ENCODE results near the gene CSTA. TPM values are rescaled to one million over a fixed set of nuclear protein-coding genes. Genes with fewer than 3 reads are reported as not detected.

Gene CSTA
- total and polyA plus RNA-seq, 2 experiments from 2014 or later, result 0.28 TPM; not detected in 1

GRCh38 chr3:122349171-122349570 lies 24.1 kb downstream of the CSTA start:
- H4K20me1 ChIP-seq (ENCODE audit: insufficient read depth, poor library complexity, severe bottlenecking), result no peaks in the 10 kb centered on the region
- H3K27ac ChIP-seq, result no peak overlapping the region
- H2AFZ ChIP-seq, result no peak overlapping the region
- H3K4me1 ChIP-seq (ENCODE audit: insufficient read depth), result no peaks in the 10 kb centered on the region
- no peaks in the 10 kb centered on the region for H3K79me2 ChIP-seq
- no peak for DNase-seq (ENCODE audit: low spot score)
- WGBS (ENCODE audit: low lambda C conversion rate, missing lambda C conversion rate), result 86% methylated on average over 1 of the region's 1 CpG
- no peak overlapping the region for H3K4me3 ChIP-seq
- H3K4me2 ChIP-seq, result no peak overlapping the region
- TF ChIP-seq EZH2 (IDR thresholded peaks at IDR 0.05; ENCODE audit: borderline replicate concordance) (no peak), EZH2phosphoT487 (IDR thresholded peaks at IDR 0.05; ENCODE audit: low read depth, severe bottlenecking, unreplicated experiment) (no peak)
- TF ChIP-seq, protein P1, sequence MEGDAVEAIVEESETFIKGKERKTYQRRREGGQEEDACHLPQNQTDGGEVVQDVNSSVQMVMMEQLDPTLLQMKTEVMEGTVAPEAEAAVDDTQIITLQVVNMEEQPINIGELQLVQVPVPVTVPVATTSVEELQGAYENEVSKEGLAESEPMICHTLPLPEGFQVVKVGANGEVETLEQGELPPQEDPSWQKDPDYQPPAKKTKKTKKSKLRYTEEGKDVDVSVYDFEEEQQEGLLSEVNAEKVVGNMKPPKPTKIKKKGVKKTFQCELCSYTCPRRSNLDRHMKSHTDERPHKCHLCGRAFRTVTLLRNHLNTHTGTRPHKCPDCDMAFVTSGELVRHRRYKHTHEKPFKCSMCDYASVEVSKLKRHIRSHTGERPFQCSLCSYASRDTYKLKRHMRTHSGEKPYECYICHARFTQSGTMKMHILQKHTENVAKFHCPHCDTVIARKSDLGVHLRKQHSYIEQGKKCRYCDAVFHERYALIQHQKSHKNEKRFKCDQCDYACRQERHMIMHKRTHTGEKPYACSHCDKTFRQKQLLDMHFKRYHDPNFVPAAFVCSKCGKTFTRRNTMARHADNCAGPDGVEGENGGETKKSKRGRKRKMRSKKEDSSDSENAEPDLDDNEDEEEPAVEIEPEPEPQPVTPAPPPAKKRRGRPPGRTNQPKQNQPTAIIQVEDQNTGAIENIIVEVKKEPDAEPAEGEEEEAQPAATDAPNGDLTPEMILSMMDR (IDR thresholded peaks at IDR 0.05; ENCODE audit: poor library complexity), result no peak
- no peaks in the 10 kb centered on the region for H3K27me3 ChIP-seq
- H3K36me3 ChIP-seq (replicated peaks; ENCODE audit: insufficient read depth, low read depth), result no peaks in the 10 kb centered on the region
- no peaks in the 10 kb centered on the region for H3K9me3 ChIP-seq (ENCODE audit: low read depth)
- H3K9me2 ChIP-seq (replicated peaks; ENCODE audit: insufficient read depth), result no peaks in the 10 kb centered on the region

DNA sequence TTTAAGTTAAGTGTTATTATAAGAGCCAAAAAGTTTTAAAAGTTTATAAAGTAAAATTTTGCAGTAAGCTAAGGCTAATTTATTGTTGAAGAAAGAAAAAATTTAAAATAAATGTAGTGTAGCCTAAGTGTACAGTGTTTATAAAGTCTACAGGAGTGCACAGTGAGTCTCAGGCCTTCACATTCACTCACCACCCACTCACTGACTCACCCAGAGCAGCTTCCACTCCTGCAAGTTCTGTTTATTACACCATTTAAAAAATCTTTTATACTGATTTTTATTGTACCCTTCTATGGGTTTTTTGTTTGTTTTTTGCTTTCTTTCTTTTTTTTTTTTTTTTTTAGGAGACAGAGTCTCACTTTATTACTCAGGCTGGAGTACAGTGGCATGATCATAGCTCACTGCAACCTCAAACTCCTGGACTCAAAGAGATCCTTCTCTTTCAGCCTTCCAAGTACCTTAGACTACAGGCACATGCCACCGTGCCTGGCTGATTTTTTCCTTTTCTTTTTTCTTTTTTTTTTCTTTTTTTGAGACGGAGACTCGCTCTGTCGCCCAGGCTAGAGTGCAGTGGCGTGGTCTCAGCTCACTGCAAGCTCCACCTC lies 25.9 kb downstream of the CSTA start:
- Histone ChIP-seq H2AFZ (no peak overlapping the region), H3K36me3 (replicated peaks; ENCODE audit: insufficient read depth, low read depth) (no peaks in the 10 kb centered on the region), H3K79me2 (no peaks in the 10 kb centered on the region), H3K27ac (no peak overlapping the region), H3K4me3 (no peak overlapping the region), H3K4me1 (ENCODE audit: insufficient read depth) (no peaks in the 10 kb centered on the region), H3K4me2 (no peak overlapping the region), H3K9me3 (ENCODE audit: low read depth) (no peaks in the 10 kb centered on the region), H4K20me1 (ENCODE audit: insufficient read depth, poor library complexity, severe bottlenecking) (no peaks in the 10 kb centered on the region), H3K9me2 (replicated peaks; ENCODE audit: insufficient read depth) (no peaks in the 10 kb centered on the region), H3K27me3 (no peaks in the 10 kb centered on the region)
- no peak for DNase-seq (ENCODE audit: low spot score)
- TF ChIP-seq EZH2phosphoT487 (IDR thresholded peaks at IDR 0.05; ENCODE audit: low read depth, severe bottlenecking, unreplicated experiment) (no peak), EZH2 (IDR thresholded peaks at IDR 0.05; ENCODE audit: borderline replicate concordance) (no peak)
- TF ChIP-seq, protein P1 (IDR thresholded peaks at IDR 0.05; ENCODE audit: poor library complexity), result no peak
- 95% methylated on average over 5 of the region's 5 CpGs for WGBS (ENCODE audit: low lambda C conversion rate, missing lambda C conversion rate)

DNA sequence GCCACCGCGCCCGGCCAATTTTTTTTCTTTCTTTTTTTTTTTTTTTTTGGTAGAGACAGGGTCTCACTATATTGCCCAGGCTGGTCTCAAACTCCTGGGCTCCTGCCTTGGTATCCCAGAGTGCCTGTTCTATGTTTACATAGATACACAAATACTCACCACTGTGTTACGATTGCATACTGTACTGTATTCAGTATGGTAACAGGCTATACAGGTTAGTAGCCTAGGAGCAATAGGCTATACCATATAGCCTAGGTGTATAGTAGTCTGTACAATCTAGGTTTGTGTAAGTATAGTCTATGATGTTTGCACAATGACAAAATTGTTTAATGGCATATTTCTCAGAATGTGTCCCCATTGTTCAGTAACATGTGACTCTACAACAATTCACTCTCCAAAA lies 26.6 kb downstream of the CSTA start:
- H3K4me3 ChIP-seq, result no peak overlapping the region
- DNase-seq (ENCODE audit: low spot score), result no peak
- no peaks in the 10 kb centered on the region for H3K79me2 ChIP-seq
- no peak overlapping the region for H3K4me2 ChIP-seq
- H3K4me1 ChIP-seq (ENCODE audit: insufficient read depth), result no peaks in the 10 kb centered on the region
- H3K27me3 ChIP-seq, result no peaks in the 10 kb centered on the region
- no peaks in the 10 kb centered on the region for H3K36me3 ChIP-seq (replicated peaks; ENCODE audit: insufficient read depth, low read depth)
- no peaks in the 10 kb centered on the region for H4K20me1 ChIP-seq (ENCODE audit: insufficient read depth, poor library complexity, severe bottlenecking)
- no peaks in the 10 kb centered on the region for H3K9me2 ChIP-seq (replicated peaks; ENCODE audit: insufficient read depth)
- 93% methylated on average over 4 of the region's 4 CpGs for WGBS (ENCODE audit: low lambda C conversion rate, missing lambda C conversion rate)
- no peak overlapping the region for H2AFZ ChIP-seq
- H3K9me3 ChIP-seq (ENCODE audit: low read depth), result no peaks in the 10 kb centered on the region
- no peak for TF ChIP-seq EZH2 (IDR thresholded peaks at IDR 0.05; ENCODE audit: borderline replicate concordance)
- TF ChIP-seq, protein P1 (IDR thresholded peaks at IDR 0.05; ENCODE audit: poor library complexity), result no peak
- TF ChIP-seq EZH2phosphoT487 (IDR thresholded peaks at IDR 0.05; ENCODE audit: low read depth, severe bottlenecking, unreplicated experiment), result no peak
- H3K27ac ChIP-seq, result no peak overlapping the region
